ENCODE data around the gene MRPL20. TPM values are rescaled to one million over a fixed set of nuclear protein-coding genes. Genes with fewer than 3 reads are reported as not detected.

The MRPL20 gene
- total and polyA plus RNA-seq, 9 of the 15 experiments (the other 6 are each of a cell fraction or from before 2014, with no cell fraction given): 180 to 671 (median 229) TPM

DNA sequence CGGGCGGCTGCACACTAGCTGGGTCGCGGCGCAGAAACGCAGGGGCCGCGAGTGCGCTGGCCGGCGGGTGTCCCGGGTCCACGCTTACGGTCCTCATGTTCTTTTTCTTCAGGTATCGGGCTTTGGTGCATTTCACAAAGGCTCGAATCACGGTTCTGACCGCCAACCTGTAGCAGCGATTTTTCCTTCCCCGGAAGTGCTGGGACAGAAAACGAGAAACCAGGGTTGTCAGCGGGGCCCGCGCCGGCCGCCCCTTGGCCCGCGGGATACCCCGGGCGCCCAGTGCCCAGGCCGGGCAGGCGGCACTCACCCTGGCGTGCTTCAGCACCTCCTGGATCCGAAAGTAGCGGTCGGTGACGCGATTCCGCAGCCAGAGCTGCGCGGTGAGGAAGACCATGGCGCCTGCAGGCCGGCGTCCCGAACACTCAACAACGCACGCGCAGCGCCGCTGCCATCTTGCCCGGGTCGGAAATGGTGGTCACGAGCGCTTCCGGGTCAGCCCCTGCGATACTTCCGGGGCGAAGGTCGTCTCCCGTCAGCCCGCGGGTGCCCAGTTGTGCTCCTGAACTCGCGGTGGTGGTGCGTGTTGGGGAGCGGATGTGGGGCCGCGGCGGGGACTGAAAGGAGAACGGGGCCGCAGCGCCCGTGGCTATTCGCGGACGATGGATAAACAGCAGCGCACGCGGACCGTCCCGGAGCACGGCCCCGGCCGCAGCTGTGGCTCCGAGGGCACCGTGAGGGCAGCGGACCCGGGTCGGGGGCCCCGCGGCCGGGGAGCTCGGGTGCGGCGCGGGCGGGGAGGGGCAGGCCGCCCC lies at the start of gene MRPL20 (continued):
- TF ChIP-seq, protein P1, sequence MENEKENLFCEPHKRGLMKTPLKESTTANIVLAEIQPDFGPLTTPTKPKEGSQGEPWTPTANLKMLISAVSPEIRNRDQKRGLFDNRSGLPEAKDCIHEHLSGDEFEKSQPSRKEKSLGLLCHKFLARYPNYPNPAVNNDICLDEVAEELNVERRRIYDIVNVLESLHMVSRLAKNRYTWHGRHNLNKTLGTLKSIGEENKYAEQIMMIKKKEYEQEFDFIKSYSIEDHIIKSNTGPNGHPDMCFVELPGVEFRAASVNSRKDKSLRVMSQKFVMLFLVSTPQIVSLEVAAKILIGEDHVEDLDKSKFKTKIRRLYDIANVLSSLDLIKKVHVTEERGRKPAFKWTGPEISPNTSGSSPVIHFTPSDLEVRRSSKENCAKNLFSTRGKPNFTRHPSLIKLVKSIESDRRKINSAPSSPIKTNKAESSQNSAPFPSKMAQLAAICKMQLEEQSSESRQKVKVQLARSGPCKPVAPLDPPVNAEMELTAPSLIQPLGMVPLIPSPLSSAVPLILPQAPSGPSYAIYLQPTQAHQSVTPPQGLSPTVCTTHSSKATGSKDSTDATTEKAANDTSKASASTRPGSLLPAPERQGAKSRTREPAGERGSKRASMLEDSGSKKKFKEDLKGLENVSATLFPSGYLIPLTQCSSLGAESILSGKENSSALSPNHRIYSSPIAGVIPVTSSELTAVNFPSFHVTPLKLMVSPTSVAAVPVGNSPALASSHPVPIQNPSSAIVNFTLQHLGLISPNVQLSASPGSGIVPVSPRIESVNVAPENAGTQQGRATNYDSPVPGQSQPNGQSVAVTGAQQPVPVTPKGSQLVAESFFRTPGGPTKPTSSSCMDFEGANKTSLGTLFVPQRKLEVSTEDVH (IDR thresholded peaks at IDR 0.05; ENCODE audit: low read depth, partially characterized antibody): peak; percentile 91
- peak; percentile 82 for TF ChIP-seq ZBTB2 (IDR thresholded peaks at IDR 0.05)
- 0 out of 2 replicates have a peak, but pooled peaks have one; percentile 69 for TF ChIP-seq NR3C1 (CRISPR knock-in tag; IDR thresholded peaks at IDR 0.05)
- TF ChIP-seq DDX20 (tag; IDR thresholded peaks at IDR 0.05; ENCODE audit: low read depth): no peak
- TF ChIP-seq, protein P2, sequence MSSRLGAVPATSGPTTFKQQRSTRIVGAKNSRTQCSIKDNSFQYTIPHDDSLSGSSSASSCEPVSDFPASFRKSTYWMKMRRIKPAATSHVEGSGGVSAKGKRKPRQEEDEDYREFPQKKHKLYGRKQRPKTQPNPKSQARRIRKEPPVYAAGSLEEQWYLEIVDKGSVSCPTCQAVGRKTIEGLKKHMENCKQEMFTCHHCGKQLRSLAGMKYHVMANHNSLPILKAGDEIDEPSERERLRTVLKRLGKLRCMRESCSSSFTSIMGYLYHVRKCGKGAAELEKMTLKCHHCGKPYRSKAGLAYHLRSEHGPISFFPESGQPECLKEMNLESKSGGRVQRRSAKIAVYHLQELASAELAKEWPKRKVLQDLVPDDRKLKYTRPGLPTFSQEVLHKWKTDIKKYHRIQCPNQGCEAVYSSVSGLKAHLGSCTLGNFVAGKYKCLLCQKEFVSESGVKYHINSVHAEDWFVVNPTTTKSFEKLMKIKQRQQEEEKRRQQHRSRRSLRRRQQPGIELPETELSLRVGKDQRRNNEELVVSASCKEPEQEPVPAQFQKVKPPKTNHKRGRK (tag; IDR thresholded peaks at IDR 0.05): no peak
- peak; percentile 85 for TF ChIP-seq GTF2F1 (IDR thresholded peaks at IDR 0.05; ENCODE audit: low read depth, low read length)
- 0 out of 2 replicates have a peak, but pooled peaks have one; percentile 15 for TF ChIP-seq HDAC2 (IDR thresholded peaks at IDR 0.05)
- TF ChIP-seq FOXP1 (CRISPR knock-in tag; IDR thresholded peaks at IDR 0.05): peak; percentile 82; the same call in 1 of the 2 replicates
- 0 out of 2 replicates have a peak, but pooled peaks have one; percentile 69 for TF ChIP-seq ZNF57 (CRISPR knock-in tag; IDR thresholded peaks at IDR 0.05)
- TF ChIP-seq ZNF124 (CRISPR knock-in tag; IDR thresholded peaks at IDR 0.05): no peak
- TF ChIP-seq RHOXF2B (CRISPR knock-in tag; conservative IDR thresholded peaks at IDR 0.05): no peak
- TF ChIP-seq, protein P3, sequence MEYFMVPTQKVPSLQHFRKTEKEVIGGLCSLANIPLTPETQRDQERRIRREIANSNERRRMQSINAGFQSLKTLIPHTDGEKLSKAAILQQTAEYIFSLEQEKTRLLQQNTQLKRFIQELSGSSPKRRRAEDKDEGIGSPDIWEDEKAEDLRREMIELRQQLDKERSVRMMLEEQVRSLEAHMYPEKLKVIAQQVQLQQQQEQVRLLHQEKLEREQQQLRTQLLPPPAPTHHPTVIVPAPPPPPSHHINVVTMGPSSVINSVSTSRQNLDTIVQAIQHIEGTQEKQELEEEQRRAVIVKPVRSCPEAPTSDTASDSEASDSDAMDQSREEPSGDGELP (CRISPR knock-in tag; IDR thresholded peaks at IDR 0.05; ENCODE audit: borderline replicate concordance): peak; percentile 92
- TF ChIP-seq ZBTB7A (IDR thresholded peaks at IDR 0.05; ENCODE audit: borderline replicate concordance, control insufficient read depth, low read depth, low read length): peak; percentile 58; the same call in 1 of the 2 replicates
- TF ChIP-seq HMG20B (CRISPR knock-in tag; IDR thresholded peaks at IDR 0.05): no peak
- peak in 1 of 2 experiments; percentile 97; a peak in 2 of 4 replicates for TF ChIP-seq HDAC1 (IDR thresholded peaks at IDR 0.05)
- no peak for TF ChIP-seq TRIM28 (IDR thresholded peaks at IDR 0.05)
- no peak for TF ChIP-seq BCOR (IDR thresholded peaks at IDR 0.05)
- peak; percentile 63; the same call in 1 of the 2 replicates for TF ChIP-seq HDAC8 (tag; IDR thresholded peaks at IDR 0.05)
- TF ChIP-seq CXXC5 (CRISPR knock-in tag; IDR thresholded peaks at IDR 0.05): peak; percentile 92
- TF ChIP-seq ZNF311 (CRISPR knock-in tag; IDR thresholded peaks at IDR 0.05): no peak
- no peak for TF ChIP-seq BACH1 (tag; IDR thresholded peaks at IDR 0.05)
